ENCODE results near the gene ACD. TPM values are rescaled to one million over a fixed set of nuclear protein-coding genes. Genes with fewer than 3 reads are reported as not detected.

Gene ACD
- total and polyA plus RNA-seq, 2 donors (not counting 1 experiment from before 2014, with no cell fraction given): 47.6 to 71.4 TPM

DNA sequence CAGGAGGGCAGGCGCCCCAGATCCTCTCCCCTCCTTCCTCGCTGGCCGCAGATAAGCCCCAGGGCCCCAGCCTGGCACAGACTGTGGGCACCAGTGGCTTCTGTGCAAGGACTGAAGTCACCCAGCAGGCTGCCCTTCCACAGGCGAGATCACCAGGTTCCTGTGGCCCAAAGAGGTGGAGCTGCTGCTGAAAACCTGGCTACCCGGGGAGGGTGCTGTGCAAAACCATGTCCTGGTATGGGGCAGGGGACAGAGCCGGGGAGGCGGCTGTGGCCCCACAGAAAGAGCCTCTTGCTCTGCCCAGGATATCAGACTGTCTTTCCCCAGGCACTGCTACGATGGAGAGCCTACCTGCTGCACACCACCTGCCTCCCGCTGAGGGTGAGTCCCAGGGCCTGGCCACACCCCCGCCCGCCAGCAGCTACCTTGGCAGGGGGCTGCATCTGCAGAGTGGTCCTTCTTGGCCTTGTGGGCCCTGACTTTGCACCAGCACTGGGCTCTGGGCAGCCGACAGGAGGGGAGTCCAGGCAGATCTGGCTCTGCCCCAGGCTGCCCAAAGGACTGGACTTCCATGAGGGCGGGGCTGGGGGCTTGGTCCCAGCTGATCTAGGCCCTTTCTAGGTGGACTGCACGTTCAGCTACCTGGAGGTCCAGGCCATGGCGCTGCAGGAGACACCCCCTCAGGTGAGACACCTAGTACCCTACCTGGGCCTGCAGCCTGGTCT lies 14.5 kb downstream of the ACD start:
- peak overlapping the region; percentile 83 to 92 for H3K27ac ChIP-seq (ENCODE audit: low read length in 2 of 2)
- H3K9me3 ChIP-seq (ENCODE audit: control extremely low read depth in 1 of 3, control insufficient read depth in 2 of 3, insufficient read depth in 1 of 3, low read length in 2 of 3): no peaks in the 10 kb centered on the region
- H3K4me1 ChIP-seq (ENCODE audit: control insufficient read depth in 2 of 2, insufficient read depth in 2 of 2, low read length in 2 of 2): peaks cover 12 to 20% of the 10 kb centered on the region in 2 donors
- Mint-ChIP-seq H3K9me3 (ENCODE audit: insufficient read depth) (no peaks in the 10 kb centered on the region), H3K27me3 (no peaks in the 10 kb centered on the region), H3K27ac (peak overlapping the region; percentile 92), H3K4me3 (peak overlapping the region; percentile 84), H3K4me1 (peaks cover 16% of the 10 kb centered on the region)
- peaks cover 27% of the 10 kb centered on the region for H4K20me1 ChIP-seq (ENCODE audit: control insufficient read depth, insufficient read depth, low read length, poor library complexity, severe bottlenecking)
- ChIA-PET POLR2A (interaction anchor here (0.6 to 4.7 kb wide), 11 partner anchors 14 to 164 kb away, joined by 3 to 50 read pairs (median 4); partner anchors contain the start of genes ACD, ATP6V0D1 and RIPOR1), CTCF (interaction anchor here (0.7 to 8.4 kb wide), 28 partner anchors 12 to 290 kb away, joined by 3 to 220 read pairs (median 8); partner anchors contain the start of genes ACD, AGRP, ATP6V0D1 and CTCF)
- peak overlapping the region; percentile 87 for H3K9ac ChIP-seq (ENCODE audit: low read length)
- 54% methylated on average over 15 of the region's 15 CpGs for WGBS (ENCODE audit: insufficient coverage)
- H3K4me2 ChIP-seq (replicated peaks; ENCODE audit: low read depth, low read length, poor library complexity, severe bottlenecking): peak overlapping the region; percentile 100
- H3K27me3 ChIP-seq (replicated peaks in 1 of 4; ENCODE audit: control extremely low read depth in 1 of 4, control insufficient read depth in 3 of 4, insufficient read depth in 4 of 4, low read length in 3 of 4): no peaks in the 10 kb centered on the region
- intact Hi-C loops (cut with micrococcal nuclease): loop anchor here (1.0 kb wide), 2 partner anchors 15 to 151 kb away; partner anchors contain the start of genes ACD and PARD6A
- peak; percentile 26 for DNase-seq
- no peak for ATAC-seq (ENCODE audit: low read depth)
- H3K4me3 ChIP-seq (ENCODE audit: control extremely low read depth in 1 of 5, extremely low read depth in 1 of 5, insufficient read depth in 1 of 5, low read depth in 2 of 5, low read length in 4 of 5): peak overlapping the region; percentile 23 to 74 (median 69)
- TF ChIP-seq, protein P1, sequence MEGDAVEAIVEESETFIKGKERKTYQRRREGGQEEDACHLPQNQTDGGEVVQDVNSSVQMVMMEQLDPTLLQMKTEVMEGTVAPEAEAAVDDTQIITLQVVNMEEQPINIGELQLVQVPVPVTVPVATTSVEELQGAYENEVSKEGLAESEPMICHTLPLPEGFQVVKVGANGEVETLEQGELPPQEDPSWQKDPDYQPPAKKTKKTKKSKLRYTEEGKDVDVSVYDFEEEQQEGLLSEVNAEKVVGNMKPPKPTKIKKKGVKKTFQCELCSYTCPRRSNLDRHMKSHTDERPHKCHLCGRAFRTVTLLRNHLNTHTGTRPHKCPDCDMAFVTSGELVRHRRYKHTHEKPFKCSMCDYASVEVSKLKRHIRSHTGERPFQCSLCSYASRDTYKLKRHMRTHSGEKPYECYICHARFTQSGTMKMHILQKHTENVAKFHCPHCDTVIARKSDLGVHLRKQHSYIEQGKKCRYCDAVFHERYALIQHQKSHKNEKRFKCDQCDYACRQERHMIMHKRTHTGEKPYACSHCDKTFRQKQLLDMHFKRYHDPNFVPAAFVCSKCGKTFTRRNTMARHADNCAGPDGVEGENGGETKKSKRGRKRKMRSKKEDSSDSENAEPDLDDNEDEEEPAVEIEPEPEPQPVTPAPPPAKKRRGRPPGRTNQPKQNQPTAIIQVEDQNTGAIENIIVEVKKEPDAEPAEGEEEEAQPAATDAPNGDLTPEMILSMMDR (IDR thresholded peaks at IDR 0.05): no peak
- TF ChIP-seq EZH2 (IDR thresholded peaks at IDR 0.05; ENCODE audit: borderline replicate concordance, insufficient read depth, low read depth, low read length, poor library complexity, severe bottlenecking): no peak
- H3K79me2 ChIP-seq (ENCODE audit: control insufficient read depth, insufficient read depth, low read length): peaks cover 52% of the 10 kb centered on the region
- H3K36me3 ChIP-seq (replicated peaks in 1 of 2; ENCODE audit: control extremely low read depth in 1 of 2, control insufficient read depth in 1 of 2, extremely low read depth in 1 of 2, insufficient read depth in 2 of 2, low read length in 1 of 2): peaks cover 0 to 35% of the 10 kb centered on the region in 2 experiments
- peak overlapping the region; percentile 96 for H2AFZ ChIP-seq (ENCODE audit: insufficient read depth, low read depth, low read length, poor library complexity, severe bottlenecking)
